HTR-8/SVneo (cell line): Measurements from ENCODE around the gene MAGI2.

ENCODE experiments used
- DNase-seq: peaks from one replicate; pipeline ENCODE4 v3.0.0; 2011; ENCODE audit warnings: low spot score, mixed read lengths; ENCODE audit not compliant: insufficient read length
- FAIRE-seq: peaks from 2 replicates; lab custom pipeline; 2011; peaks lifted over from hg19 to GRCh38; lab: Jason Lieb, UNC

MAGI2 gene

GRCh38 chr7:79453558-79454360, at the start of gene MAGI2:
MAGI2 (minus strand) TSS chr7:79453667; CDS start chr7:79453320, 347 bp downstream.
- DNase-seq (peak; percentile 15), FAIRE-seq (peak; percentile 48)

DNA sequence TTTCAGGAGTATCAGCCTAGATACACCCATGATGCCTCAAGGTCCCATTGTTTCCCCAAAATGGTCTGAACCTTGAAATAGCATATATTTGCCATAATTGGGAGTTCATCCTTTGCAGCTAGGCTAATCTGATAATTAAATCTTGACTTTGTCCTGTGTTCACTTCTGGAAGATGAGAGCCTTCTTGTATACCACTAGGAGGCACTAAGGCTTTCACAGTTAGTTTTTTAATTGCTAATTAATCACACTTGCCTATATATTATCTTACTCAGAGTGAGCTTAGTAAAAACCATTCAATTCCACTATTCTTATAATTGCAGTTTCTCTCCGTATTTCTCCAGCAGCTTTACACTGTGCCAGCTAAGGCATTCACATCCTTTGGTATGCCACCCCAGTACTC, 48.7 kb upstream of the MAGI2 start:
- no peak for DNase-seq
- FAIRE-seq, result no peak

- no peak for FAIRE-seq
These were observed 47.3 kb upstream of the MAGI2 start for GRCh38 chr7:79500759-79501158.

DNA sequence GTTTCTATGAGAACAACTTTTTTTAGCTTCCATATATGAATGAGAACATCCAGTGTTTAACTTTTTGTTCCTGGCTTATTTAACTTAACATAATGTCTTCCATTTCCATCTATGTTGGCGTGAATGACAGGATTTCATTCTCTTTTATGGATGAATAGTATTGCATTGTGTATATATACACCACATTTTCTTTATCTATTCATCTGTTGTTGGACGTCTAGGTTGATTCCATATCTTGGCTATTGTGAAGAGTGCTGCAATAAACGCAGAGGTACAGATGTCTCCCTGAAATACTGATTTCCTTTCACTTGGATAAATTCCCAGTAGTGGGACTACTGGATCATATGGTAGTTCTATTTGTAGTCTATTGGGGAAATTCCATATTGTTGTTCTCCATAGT, 44.3 kb upstream of the MAGI2 start:
- FAIRE-seq (no peak), DNase-seq (no peak)

More at GRCh38 chr7:79500759-79501158, 47.3 kb upstream of the MAGI2 start:
- DNase-seq, result no peak

GRCh38 chr7:79495544-79496272, 42.2 kb upstream of the MAGI2 start:
- DNase-seq, result peak; percentile 11
- FAIRE-seq, result peak; percentile 9

- FAIRE-seq, result no peak
These were observed 40.6 kb upstream of the MAGI2 start for GRCh38 chr7:79494046-79494445.

DNA sequence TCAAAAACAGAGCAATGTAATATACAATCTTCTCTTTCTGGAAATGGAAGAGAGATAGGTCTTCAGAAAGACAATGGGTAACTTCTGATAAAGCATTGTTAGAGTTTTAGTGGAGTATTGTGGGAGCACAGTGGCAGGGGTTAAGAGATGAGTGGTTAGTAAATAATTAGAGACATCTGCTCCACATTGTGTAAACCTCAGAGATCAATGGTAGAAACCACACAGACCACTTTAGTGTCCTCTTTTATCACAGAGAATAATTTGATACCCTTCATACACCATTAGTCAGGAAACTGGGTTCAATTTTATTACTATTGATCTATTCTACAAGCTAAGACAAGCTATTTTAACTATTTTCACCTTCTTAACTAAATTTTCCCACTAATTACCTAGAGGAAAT, 35.9 kb upstream of the MAGI2 start:
- FAIRE-seq, result no peak
- no peak for DNase-seq

More at GRCh38 chr7:79494046-79494445, 40.6 kb upstream of the MAGI2 start:
- no peak for DNase-seq

DNA sequence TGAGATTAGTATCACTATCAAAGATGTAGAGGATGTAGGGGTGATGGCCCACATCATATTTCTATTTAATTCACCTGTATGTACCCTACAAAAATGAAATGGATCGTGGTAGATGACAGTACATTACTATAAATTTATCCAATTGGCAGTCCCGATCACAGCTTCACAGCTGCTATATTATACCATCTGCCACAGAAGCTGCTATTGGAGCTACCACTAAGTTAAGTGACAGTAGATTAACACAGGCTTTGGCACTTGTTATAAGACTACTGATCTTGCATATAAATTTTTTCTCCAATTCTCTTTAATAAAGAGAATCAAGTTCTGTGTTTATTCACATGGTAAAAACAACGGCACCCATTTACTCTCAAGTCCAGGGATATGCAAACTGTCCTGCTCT, 24.9 kb upstream of the MAGI2 start:
- DNase-seq (no peak), FAIRE-seq (no peak)

DNA sequence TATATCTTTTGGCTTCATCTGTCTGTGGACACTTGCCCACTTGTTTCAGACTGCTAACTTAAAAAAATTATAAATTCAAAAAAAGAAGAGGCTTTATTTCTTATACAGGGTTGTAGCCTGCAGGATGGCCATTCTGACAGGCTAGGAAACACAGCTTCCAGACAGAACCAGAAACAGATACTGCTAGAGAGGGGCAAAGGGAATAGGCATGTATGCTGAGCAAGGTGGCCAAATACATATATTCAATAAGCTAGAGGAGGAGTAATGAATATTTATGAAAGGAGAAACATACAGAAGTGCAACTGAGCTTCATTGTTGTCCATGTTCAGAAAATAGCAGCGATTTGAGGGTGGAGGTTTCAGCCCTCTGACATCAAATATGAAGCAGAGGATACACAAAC, 22.0 kb upstream of the MAGI2 start:
- DNase-seq (no peak), FAIRE-seq (no peak)

DNA sequence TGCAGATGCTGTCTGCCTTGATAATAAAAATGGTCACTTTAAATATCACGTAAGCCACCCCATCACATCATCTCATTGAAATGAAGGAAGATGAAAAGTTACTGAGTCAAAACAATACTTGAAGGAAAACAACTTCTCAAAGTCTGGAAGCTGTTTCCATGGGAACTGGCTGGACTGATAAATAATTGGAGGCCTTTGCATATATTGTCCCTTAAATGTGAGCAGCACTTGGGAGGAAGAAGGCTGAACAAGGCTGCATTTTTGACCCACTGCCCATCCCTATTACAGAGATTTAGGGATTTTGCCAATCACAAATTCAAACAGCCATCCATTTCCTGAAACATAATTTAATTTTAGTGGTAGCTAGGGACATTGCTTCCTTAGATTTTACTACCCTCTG, 18.2 kb upstream of the MAGI2 start:
- DNase-seq (no peak), FAIRE-seq (no peak)

GRCh38 chr7:79471283-79471682, 17.8 kb upstream of the MAGI2 start:
- no peak for FAIRE-seq
- DNase-seq, result no peak

- DNase-seq (no peak), FAIRE-seq (no peak)
These were observed 12.1 kb upstream of the MAGI2 start for GRCh38 chr7:79465551-79465950.

DNA sequence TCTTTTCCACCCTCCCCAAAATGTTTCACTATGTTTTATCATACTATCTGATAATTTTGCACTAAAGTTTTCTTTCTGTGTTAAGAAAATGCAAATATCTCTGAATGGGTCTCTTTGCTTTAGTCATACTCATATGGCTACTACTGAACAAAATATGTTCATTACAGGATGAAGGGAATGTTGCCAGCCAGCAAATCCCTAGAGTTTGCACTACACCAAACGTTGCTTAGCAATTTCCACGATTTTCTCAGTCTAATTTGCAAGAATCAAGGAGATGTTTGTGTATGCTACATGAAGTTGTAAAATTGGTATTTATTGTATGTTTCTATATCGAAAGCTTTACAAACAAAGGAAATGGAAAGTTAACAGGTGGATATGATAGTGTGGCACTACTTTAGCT, 10.6 kb upstream of the MAGI2 start:
- DNase-seq (no peak), FAIRE-seq (no peak)

DNA sequence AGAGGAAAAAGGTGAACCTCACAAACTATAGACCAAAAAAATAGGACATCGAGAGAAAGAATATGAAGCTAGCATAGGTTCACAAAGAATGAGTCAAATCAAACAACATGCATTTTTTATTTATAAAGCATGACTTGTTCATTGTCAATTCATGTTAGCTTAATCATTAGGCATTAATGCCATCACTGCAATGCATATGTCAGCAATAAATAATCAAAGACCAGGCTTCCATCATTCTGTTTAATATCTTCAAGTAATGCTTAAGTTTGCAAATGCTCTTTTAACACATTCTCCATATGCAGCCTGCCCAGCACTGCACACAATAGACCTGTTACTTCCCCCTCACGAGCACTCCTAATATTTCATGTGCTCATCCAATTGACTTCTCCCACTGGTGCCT, 8.9 kb upstream of the MAGI2 start:
- FAIRE-seq, result no peak
- DNase-seq, result no peak

DNA sequence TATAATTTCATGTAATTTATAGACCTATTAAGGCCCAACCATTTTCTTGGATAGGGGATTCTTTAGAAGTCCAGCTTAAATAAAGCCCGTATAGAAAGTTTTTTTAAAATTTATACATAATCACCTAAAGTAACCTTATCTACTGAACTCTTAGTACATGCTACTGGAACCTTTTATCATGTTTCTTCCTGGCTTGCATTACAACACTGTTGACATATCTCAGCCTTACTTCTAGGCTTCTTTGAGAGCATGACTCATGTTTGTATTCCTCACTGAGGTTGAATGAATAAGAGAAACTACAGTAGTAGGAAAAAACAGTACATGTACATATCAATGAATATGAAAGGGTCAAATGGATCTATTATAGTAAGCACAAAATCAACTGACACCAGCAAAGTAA, 8.2 kb upstream of the MAGI2 start:
- DNase-seq (peak; percentile 8), FAIRE-seq (no peak)

- no peak for FAIRE-seq
- no peak for DNase-seq
These were observed 5.9 kb upstream of the MAGI2 start for GRCh38 chr7:79459381-79459780.

GRCh38 chr7:79458796-79459195, 5.3 kb upstream of the MAGI2 start:
- no peak for FAIRE-seq
- no peak for DNase-seq

- FAIRE-seq (no peak), DNase-seq (no peak)
These were observed 1.8 kb upstream of the MAGI2 start for GRCh38 chr7:79455173-79455790.

- DNase-seq, result no peak
- FAIRE-seq, result no peak
These were observed 994 bp upstream of the MAGI2 start for GRCh38 chr7:79454361-79454960.

GRCh38 chr7:79453266-79453557, 255 bp downstream of the MAGI2 start:
- FAIRE-seq, result no peak
- DNase-seq, result peak; percentile 3
